Measurements from ENCODE around the gene KLF18.

- TF ChIP-seq POLR2A (IDR thresholded peaks at IDR 0.05; ENCODE audit: borderline replicate concordance, extremely low read depth, insufficient read depth, insufficient read length) (no peak), POLR2AphosphoS5 (IDR thresholded peaks at IDR 0.05; ENCODE audit: low read depth, low read length) (no peak), CTCF (IDR thresholded peaks at IDR 0.05 in 2 of 3, conservative IDR thresholded peaks at IDR 0.05 in 1 of 3; ENCODE audit: borderline replicate concordance in 1 of 3, insufficient read depth in 1 of 3, low read depth in 2 of 3, low read length in 2 of 3) (no peak), SIN3A (IDR thresholded peaks at IDR 0.05; ENCODE audit: low read depth) (no peak)
Observed at GRCh38 chr1:44154049-44154448, 12.6 kb upstream of the KLF18 start.
